LNCaP clone FGC (cell line): ENCODE results near the gene REXO1.

Experiments
- DNase-seq: peaks from one replicate; pipeline ENCODE4 v3.0.0-alpha.2; 2011; ENCODE audit warnings: low read depth
- H3K4me3 ChIP-seq: 2 replicates; pipeline ENCODE4 v1.5.1; 2011; ENCODE audit warnings: mild to moderate bottlenecking, low read depth, low read length, control low read depth
- TF ChIP-seq, protein P1 (sequence below): IDR thresholded peaks from 2 replicates; pipeline ENCODE4 v1.5.1; 2012; ENCODE audit warnings: mild to moderate bottlenecking; ENCODE audit not compliant: control insufficient read depth, insufficient read depth; ENCODE audit errors: extremely low read depth

The REXO1 gene

DNA sequence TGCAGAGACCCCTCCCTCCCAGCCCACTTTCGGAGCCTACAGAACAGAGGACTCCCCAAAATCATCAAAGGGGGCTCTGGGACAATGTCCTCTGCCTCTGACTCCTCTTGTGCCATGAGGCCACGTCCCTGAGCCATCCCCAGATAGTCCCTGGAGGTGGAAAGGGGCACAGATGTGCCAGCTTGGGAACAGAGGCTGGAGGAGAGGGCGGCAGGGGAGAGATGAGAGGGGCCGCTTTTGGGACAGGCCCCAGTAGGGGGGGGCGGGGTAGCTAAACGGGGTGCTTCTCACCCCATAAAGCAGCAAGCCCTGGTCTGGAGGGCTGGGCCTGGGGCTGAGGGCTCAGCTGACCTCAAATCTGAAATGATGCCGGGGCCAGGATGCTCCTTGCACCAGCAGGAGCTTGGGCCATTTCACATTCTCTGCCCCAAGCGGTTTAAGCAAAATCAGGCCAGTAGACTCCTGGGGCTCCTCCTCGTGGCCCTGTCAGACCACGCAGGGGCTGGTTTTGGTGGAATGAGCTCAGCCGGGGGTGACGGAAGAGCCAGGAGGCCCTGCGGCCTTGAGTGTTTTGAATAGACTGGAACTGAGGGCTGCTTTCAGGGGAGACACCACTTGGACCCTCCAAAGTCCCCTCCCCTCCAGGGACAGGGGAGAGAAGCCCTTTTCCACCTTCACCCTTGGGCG is 67.9 kb downstream of the REXO1 start:
- no peak for DNase-seq
- no peak overlapping the region for H3K4me3 ChIP-seq
- TF ChIP-seq, protein P1, sequence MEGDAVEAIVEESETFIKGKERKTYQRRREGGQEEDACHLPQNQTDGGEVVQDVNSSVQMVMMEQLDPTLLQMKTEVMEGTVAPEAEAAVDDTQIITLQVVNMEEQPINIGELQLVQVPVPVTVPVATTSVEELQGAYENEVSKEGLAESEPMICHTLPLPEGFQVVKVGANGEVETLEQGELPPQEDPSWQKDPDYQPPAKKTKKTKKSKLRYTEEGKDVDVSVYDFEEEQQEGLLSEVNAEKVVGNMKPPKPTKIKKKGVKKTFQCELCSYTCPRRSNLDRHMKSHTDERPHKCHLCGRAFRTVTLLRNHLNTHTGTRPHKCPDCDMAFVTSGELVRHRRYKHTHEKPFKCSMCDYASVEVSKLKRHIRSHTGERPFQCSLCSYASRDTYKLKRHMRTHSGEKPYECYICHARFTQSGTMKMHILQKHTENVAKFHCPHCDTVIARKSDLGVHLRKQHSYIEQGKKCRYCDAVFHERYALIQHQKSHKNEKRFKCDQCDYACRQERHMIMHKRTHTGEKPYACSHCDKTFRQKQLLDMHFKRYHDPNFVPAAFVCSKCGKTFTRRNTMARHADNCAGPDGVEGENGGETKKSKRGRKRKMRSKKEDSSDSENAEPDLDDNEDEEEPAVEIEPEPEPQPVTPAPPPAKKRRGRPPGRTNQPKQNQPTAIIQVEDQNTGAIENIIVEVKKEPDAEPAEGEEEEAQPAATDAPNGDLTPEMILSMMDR, result no peak

DNA sequence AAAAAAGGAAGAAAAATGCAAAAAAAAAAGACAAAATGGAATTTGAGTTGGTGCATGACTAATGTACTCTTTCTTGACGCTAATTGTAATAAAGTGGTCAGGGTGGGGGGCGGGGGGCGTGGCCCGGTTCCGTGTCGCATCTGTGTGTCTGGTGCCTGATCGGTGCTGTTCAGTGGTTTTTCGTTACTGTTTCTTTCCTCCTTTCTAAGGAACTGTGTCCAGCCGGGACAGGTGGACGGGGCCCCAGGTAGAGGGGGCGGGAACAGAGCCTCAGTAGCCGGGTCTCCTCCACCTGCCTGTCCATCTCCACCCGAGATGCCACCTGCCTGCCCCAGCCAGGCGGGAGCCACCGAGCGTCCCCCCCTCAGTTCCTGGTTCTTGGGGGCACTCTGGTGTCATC is 68.7 kb downstream of the REXO1 start:
- H3K4me3 ChIP-seq, result no peak overlapping the region
- DNase-seq, result no peak
- TF ChIP-seq, protein P1, result no peak

DNA sequence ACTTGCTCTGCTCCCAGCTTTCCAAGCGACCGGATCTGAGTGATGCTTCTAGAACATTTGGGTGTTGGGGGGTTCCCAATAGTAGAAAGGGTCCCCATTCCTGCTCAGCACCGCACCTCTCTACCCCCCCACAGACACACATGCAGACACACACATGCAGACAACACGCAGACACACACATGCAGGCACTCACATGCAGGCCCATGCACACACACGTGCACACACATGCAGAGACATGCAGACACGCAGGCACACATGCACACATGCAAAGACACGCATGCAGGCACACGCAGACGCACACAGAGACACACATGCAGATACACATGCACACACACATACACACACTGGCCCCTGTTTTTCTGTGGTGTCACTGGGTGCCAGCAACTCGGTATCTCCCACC is 71.1 kb downstream of the REXO1 start:
- TF ChIP-seq, protein P1, result no peak
- H3K4me3 ChIP-seq, result no peak overlapping the region
- no peak for DNase-seq

DNA sequence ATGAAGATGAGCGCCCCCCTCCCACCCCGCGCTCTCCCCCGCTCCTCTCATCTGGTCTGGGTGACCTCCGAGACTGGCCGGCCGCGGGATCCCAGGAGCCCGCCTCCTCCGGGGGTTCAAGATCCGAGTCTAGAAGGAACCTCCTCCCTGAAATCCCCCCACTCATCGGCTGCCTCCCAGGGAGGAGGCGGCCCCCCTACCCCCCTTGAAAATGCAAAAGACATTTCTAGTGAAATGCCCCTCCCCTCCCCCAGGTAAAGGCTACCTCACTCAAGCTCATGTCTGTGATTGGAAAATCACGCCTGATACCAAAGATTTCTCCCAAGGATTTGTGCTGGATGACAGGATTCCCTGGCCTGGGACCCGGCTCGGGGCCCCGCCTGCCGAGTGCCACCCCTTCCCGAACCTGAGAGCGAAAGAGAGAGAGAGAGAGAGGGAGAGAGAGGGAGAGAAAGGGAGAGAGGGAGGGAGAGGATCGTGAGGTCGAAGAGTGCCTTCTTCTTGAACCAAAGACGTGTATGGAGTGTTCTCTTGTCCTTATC is 71.6 kb downstream of the REXO1 start:
- no peak for DNase-seq
- H3K4me3 ChIP-seq, result no peak overlapping the region
- TF ChIP-seq, protein P1, result no peak

DNA sequence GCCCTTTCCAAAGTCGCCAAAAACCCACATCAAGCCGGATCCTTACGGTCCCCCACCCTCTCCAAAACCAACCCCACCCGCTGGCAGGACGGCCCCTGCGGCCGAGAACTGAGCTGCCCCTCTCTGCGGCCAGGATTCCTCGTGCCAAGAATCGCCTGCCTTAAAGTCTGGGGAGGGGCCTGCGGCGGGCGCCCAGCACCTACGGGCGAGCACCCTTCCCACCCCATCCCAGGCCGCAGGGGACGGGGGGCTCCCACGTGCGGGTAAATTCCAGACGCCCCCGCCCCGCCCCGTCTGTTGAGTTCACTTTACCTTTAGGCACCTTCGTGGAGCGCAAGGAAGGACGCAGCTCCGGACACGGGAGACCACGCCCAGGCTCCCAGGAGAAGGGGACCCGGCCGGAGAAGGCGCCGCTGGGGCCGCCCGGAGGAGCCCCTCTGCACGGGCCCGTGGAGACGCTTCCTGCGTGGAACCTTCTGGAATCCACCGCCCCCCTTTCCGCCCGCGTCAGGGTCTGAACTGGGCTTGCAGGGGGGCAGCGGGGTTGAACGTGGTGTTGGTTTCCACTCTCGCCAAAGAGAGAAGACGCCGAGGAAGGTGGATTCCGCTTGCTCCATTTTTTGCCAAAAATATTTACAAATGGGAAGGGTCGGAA is 72.2 kb downstream of the REXO1 start:
- TF ChIP-seq, protein P1, result no peak
- no peak overlapping the region for H3K4me3 ChIP-seq
- no peak for DNase-seq

DNA sequence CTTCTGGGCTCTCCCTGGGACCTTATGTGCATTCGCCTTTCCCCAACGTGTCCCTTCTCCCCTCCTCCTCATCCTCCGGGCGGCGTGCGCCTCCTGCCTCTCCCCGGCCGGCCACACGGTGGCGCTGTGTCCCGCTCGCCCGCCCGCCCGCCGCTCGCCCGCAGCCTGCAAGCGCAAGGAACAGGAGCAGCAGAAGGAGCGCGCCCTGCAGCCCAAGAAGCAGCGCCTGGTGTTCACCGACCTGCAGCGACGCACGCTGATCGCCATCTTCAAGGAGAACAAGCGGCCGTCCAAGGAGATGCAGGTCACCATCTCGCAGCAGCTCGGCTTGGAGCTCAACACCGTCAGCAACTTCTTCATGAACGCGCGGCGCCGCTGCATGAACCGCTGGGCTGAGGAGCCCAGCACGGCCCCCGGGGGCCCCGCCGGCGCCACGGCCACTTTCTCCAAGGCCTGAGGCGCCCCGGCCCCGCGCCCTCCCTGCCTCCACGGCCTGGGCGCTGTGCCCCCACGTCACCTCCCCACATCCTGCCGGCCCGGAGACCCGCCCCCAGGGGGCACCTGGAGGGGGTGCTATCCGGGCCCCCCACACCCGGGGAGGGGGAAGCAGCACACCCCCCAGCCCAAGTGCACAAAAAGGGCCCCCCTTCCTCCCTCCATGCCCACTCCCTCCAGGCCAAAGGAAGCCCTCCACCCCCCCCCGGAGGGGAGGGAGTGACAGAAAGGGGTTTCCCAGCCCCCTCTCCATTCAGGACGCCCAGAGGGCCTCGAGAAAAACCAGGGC is 73.1 kb downstream of the REXO1 start:
- TF ChIP-seq, protein P1, result peak; percentile 39
- no peak overlapping the region for H3K4me3 ChIP-seq
- no peak for DNase-seq
